ENCODE measurements around the gene PAN2. TPM values are rescaled to one million over a fixed set of nuclear protein-coding genes. Genes with fewer than 3 reads are reported as not detected.
"Not testable (repeated sequence)": the region's sequence is repeated elsewhere in the genome, so short reads cannot be mapped to it uniquely, and the experiment has no call there.

The PAN2 gene
- total and polyA plus RNA-seq, 4 donors = 41.0 to 74.9 (median 64.6) TPM

DNA sequence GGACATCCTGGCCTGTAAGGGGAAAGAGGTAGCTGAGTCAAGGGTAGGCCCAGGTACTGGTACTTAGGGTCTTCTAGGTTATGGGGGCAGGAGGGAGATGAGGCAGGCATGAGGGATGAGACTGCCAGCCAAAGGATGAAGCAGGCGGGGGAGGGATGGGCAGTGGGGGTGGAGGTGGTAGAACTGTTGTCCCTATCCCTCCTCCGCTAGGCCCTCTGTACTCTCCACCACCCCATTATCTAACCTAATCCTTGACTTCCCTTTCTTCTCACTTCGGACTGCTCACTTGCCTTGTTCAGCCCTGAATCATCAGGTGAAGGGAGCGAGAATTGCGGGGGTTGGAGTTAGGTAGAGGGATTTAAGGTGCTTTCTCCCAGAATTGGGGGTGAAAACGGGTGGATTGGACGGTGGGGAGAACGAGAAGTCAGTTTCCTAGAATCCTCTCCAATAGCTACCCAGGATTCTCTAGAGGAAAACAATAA is 562 bp downstream of the PAN2 start:
- Histone ChIP-seq H3K9me3 (ENCODE audit: control insufficient read depth, insufficient read depth, low read length) (no peaks in the 10 kb centered on the region), H3K4me1 (ENCODE audit: control insufficient read depth, insufficient read depth, low read length) (peaks cover 15% of the 10 kb centered on the region), H3K27me3 (ENCODE audit: control insufficient read depth, insufficient read depth, low read length) (no peaks in the 10 kb centered on the region), H3K36me3 (ENCODE audit: control insufficient read depth, insufficient read depth, low read length) (peaks cover 3% of the 10 kb centered on the region), H3K4me3 (ENCODE audit: low read depth, low read length) (peak overlapping the region; percentile 76), H3K27ac (ENCODE audit: low read depth, low read length) (peak overlapping the region; percentile 96)
- WGBS (ENCODE audit: insufficient coverage) = no CpG with 5 or more reads among the region's 8 CpGs
- DNase-seq (ENCODE audit: low read depth in 4 of 6, low spot score in 6 of 6) = peak in 1 of 6 donors; percentile 1

GRCh38 chr12:56332512-56333196 is 1.1 kb downstream of the PAN2 start:
- WGBS (ENCODE audit: insufficient coverage) = 95% methylated on average over 10 of the region's 11 CpGs
- Histone ChIP-seq H3K4me3 (ENCODE audit: low read depth, low read length) (peak overlapping the region; percentile 76), H3K4me1 (ENCODE audit: control insufficient read depth, insufficient read depth, low read length) (peaks cover 15% of the 10 kb centered on the region)

DNA sequence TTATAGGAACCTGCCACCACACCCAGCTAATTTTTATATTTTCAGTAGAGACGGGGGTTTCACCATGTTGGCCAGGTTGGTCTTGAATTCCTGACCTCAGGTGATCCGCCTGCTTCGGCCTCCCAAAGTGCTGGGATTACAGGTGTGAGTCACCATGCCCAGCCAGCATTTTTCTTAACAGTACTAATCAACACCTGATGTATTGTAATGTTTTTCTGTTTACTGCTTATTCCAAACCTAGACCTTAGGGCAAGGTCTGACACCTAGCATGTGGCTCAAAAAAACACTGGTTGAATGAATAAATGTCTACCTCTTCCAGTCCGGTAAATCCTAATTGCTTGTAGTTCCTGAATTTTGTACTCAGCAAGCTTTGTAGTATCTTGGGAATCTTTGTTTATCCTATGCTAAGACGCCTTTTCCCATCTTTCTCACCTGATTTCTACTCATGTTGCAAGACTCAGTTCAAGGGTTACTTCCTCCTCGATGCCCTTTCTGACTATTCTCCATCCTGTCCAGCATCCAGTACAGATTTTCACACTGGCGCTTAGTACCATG is 2.8 kb downstream of the PAN2 start:
- no peaks in the 10 kb centered on the region for H3K27me3 ChIP-seq (ENCODE audit: control insufficient read depth, insufficient read depth, low read length)
- no peak overlapping the region for H3K27ac ChIP-seq (ENCODE audit: low read depth, low read length)
- H3K9me3 ChIP-seq (ENCODE audit: control insufficient read depth, insufficient read depth, low read length) = no peaks in the 10 kb centered on the region
- peaks cover 15% of the 10 kb centered on the region for H3K4me1 ChIP-seq (ENCODE audit: control insufficient read depth, insufficient read depth, low read length)
- no peak for DNase-seq (ENCODE audit: low read depth in 4 of 6, low spot score in 6 of 6)
- H3K4me3 ChIP-seq (ENCODE audit: low read depth, low read length) = no peak overlapping the region
- no CpG with 5 or more reads among the region's 7 CpGs for WGBS (ENCODE audit: insufficient coverage)
- peaks cover 23% of the 10 kb centered on the region for H3K36me3 ChIP-seq (ENCODE audit: control insufficient read depth, insufficient read depth, low read length)

More at GRCh38 chr12:56332512-56333196, 1.1 kb downstream of the PAN2 start:
- Histone ChIP-seq H3K9me3 (ENCODE audit: control insufficient read depth, insufficient read depth, low read length) (no peaks in the 10 kb centered on the region), H3K27ac (ENCODE audit: low read depth, low read length) (peak overlapping the region; percentile 96), H3K27me3 (ENCODE audit: control insufficient read depth, insufficient read depth, low read length) (no peaks in the 10 kb centered on the region), H3K36me3 (ENCODE audit: control insufficient read depth, insufficient read depth, low read length) (peaks cover 9% of the 10 kb centered on the region)
- no peak for DNase-seq (ENCODE audit: low read depth in 4 of 6, low spot score in 6 of 6)

DNA sequence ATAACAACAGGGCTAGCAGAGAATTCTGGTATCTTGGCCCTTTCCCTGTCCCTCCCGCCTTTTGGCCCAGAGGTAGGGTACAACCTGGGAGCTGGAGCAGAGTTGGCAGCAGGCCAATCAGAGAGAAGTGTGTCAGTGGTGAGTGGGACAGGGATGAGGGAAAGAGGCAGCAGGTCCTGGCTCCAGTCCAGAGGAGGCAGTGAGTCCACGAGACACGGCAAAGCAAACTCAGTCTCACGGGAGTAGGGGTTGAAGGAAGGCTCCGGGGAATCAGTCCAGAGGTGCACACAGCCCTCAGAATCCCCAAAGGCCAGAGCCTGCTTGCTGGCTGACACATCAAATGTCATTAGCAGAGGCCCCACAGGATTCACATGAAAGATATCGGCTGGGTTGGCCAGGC is 7.3 kb downstream of the PAN2 start:
- no peak overlapping the region for H3K27ac ChIP-seq (ENCODE audit: low read depth, low read length)
- no peak for DNase-seq (ENCODE audit: low read depth in 4 of 6, low spot score in 6 of 6)
- H3K27me3 ChIP-seq (ENCODE audit: control insufficient read depth, insufficient read depth, low read length) = no peaks in the 10 kb centered on the region
- 89% methylated on average over 5 of the region's 6 CpGs for WGBS (ENCODE audit: insufficient coverage)
- H3K36me3 ChIP-seq (ENCODE audit: control insufficient read depth, insufficient read depth, low read length) = peaks cover 51% of the 10 kb centered on the region
- no peak overlapping the region for H3K4me3 ChIP-seq (ENCODE audit: low read depth, low read length)
- no peaks in the 10 kb centered on the region for H3K4me1 ChIP-seq (ENCODE audit: control insufficient read depth, insufficient read depth, low read length)
- H3K9me3 ChIP-seq (ENCODE audit: control insufficient read depth, insufficient read depth, low read length) = no peaks in the 10 kb centered on the region

DNA sequence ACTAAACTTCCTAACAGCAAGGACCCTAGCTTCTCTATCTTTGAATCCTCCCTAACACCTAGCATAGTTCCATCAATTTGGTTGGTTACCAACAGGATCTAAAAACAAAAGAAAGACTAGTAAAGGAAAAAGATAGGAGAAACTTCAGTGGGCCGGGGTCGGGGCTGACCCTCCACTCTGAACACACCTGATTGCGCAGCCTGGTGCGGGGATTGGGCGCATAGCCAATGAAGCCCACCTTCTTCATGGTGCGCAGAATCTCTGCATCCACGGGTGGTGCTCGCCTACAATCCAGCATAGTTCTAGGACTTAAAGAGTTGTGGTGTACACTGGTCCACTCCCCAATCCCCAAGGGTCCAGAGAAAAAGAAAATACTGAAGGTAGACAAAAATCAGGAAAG is 7.7 kb downstream of the PAN2 start:
- Histone ChIP-seq H3K27me3 (ENCODE audit: control insufficient read depth, insufficient read depth, low read length) (no peaks in the 10 kb centered on the region), H3K36me3 (ENCODE audit: control insufficient read depth, insufficient read depth, low read length) (peaks cover 52% of the 10 kb centered on the region), H3K27ac (ENCODE audit: low read depth, low read length) (no peak overlapping the region), H3K4me1 (ENCODE audit: control insufficient read depth, insufficient read depth, low read length) (no peaks in the 10 kb centered on the region), H3K9me3 (ENCODE audit: control insufficient read depth, insufficient read depth, low read length) (no peaks in the 10 kb centered on the region), H3K4me3 (ENCODE audit: low read depth, low read length) (no peak overlapping the region)
- WGBS (ENCODE audit: insufficient coverage) = 100% methylated on average over 2 of the region's 8 CpGs
- DNase-seq (ENCODE audit: low read depth in 4 of 6, low spot score in 6 of 6) = no peak

DNA sequence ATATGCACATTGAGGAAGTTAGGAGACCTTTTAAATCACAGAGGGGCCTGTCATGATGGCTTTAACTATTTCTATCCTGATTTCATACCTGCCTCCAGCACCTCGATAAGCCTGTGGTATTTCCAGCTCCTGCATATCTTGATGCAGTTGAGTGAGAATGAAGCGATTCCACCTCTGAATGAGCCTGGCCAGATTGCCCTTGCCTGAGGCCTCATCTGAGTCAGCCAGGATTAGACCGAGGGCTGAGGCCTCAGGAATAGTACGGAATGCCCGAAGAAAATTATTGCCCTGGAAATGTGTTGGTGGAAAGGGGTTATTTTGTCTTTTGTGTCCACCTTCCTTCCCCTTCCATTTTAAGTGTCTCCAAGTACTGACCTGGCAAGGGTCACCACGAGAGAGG is 9.6 kb downstream of the PAN2 start:
- Histone ChIP-seq H3K27ac (ENCODE audit: low read depth, low read length) (no peak overlapping the region), H3K4me3 (ENCODE audit: low read depth, low read length) (no peak overlapping the region), H3K9me3 (ENCODE audit: control insufficient read depth, insufficient read depth, low read length) (no peaks in the 10 kb centered on the region), H3K4me1 (ENCODE audit: control insufficient read depth, insufficient read depth, low read length) (no peaks in the 10 kb centered on the region), H3K27me3 (ENCODE audit: control insufficient read depth, insufficient read depth, low read length) (no peaks in the 10 kb centered on the region), H3K36me3 (ENCODE audit: control insufficient read depth, insufficient read depth, low read length) (peaks cover 63% of the 10 kb centered on the region)
- 100% methylated on average over 2 of the region's 6 CpGs for WGBS (ENCODE audit: insufficient coverage)
- no peak for DNase-seq (ENCODE audit: low read depth in 4 of 6, low spot score in 6 of 6)

GRCh38 chr12:56321610-56322009 is 12.2 kb downstream of the PAN2 start:
- H3K27me3 ChIP-seq (ENCODE audit: control insufficient read depth, insufficient read depth, low read length); H3K27ac ChIP-seq (ENCODE audit: low read depth, low read length); H3K9me3 ChIP-seq (ENCODE audit: control insufficient read depth, insufficient read depth, low read length); H3K4me1 ChIP-seq (ENCODE audit: control insufficient read depth, insufficient read depth, low read length); DNase-seq (ENCODE audit: low read depth in 4 of 6, low spot score in 6 of 6); H3K4me3 ChIP-seq (ENCODE audit: low read depth, low read length): not testable (repeated sequence)
- H3K36me3 ChIP-seq (ENCODE audit: control insufficient read depth, insufficient read depth, low read length) = peaks cover 54% of the 10 kb centered on the region
- WGBS (ENCODE audit: insufficient coverage) = 89% methylated on average over 3 of the region's 8 CpGs

DNA sequence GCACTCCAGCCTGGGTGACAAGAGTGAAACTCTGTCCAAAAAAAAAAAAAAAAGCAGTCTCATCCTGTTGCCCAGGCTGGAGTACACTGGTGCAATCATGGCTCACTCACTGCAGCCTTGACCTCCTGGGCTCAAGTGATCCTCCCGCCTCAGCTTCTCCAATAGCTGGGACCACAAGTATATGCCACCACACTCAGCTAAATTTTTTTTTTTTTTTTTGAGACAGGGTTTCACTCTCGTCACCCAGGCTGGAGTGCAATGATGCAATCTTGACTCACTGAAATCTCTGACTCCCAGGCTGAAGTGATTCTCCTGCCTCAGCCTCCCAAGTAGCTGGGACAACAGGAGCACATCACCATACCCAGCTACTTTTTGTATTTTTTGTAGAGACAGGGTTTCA is 12.8 kb downstream of the PAN2 start:
- DNase-seq (ENCODE audit: low read depth in 4 of 6, low spot score in 6 of 6) = no peak
- 93% methylated on average over 1 of the region's 2 CpGs for WGBS (ENCODE audit: insufficient coverage)
- Histone ChIP-seq H3K9me3 (ENCODE audit: control insufficient read depth, insufficient read depth, low read length) (no peaks in the 10 kb centered on the region), H3K36me3 (ENCODE audit: control insufficient read depth, insufficient read depth, low read length) (peaks cover 48% of the 10 kb centered on the region), H3K27ac (ENCODE audit: low read depth, low read length) (no peak overlapping the region), H3K4me3 (ENCODE audit: low read depth, low read length) (no peak overlapping the region), H3K4me1 (ENCODE audit: control insufficient read depth, insufficient read depth, low read length) (peaks cover 8% of the 10 kb centered on the region), H3K27me3 (ENCODE audit: control insufficient read depth, insufficient read depth, low read length) (no peaks in the 10 kb centered on the region)

GRCh38 chr12:56317675-56318074 is 16.1 kb downstream of the PAN2 start:
- no peaks in the 10 kb centered on the region for H3K9me3 ChIP-seq (ENCODE audit: control insufficient read depth, insufficient read depth, low read length)
- H3K4me1 ChIP-seq (ENCODE audit: control insufficient read depth, insufficient read depth, low read length) = peaks cover 16% of the 10 kb centered on the region
- no peak for DNase-seq (ENCODE audit: low read depth in 4 of 6, low spot score in 6 of 6)
- no CpG with 5 or more reads among the region's 3 CpGs for WGBS (ENCODE audit: insufficient coverage)
- no peak overlapping the region for H3K27ac ChIP-seq (ENCODE audit: low read depth, low read length)
- H3K4me3 ChIP-seq (ENCODE audit: low read depth, low read length) = no peak overlapping the region
- H3K36me3 ChIP-seq (ENCODE audit: control insufficient read depth, insufficient read depth, low read length) = peaks cover 33% of the 10 kb centered on the region
- no peaks in the 10 kb centered on the region for H3K27me3 ChIP-seq (ENCODE audit: control insufficient read depth, insufficient read depth, low read length)
